SH-SY5Y (cell line): ENCODE results near the gene CACNA1B.

Source experiments
- GATA2 ChIP-seq: IDR thresholded peaks from 2 replicates; pipeline ENCODE4 v1.6.1; 2011; ENCODE audit warnings: mild to moderate bottlenecking, low read depth, low read length
- GATA3 ChIP-seq: IDR thresholded peaks from 2 replicates; pipeline ENCODE4 v1.6.1; 2011; ENCODE audit warnings: low read depth, mild to moderate bottlenecking, low read length, moderate library complexity

DNA sequence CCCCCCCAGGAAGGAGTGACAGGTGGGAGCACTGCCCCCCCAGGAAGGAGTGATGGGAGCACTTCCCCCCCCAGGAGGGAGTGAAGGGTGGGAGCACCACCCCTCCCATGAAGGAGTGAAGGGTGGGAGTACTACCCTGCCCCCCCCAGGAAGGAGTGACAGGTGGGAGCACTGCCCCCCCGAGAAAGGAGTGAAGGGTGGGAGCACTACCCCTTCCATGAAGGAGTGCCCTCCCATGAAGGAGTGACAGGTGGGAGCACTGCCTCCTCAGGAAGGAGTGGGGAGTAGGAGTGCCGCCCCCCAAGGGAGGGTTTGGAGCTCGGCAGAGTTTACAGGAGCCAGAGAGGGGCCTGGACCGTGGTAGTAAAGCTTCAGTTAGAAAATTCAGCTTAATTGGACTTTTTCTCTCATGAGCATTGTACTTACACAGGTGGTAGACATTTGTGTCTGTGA is 100.7 kb downstream of the CACNA1B start:
- TF ChIP-seq GATA2 (no peak), GATA3 (no peak)
